ENCODE results near the gene SIRT4. TPM values are rescaled to one million over a fixed set of nuclear protein-coding genes. Genes with fewer than 3 reads are reported as not detected.
A peak's percentile ranks its signal among the peaks of the same experiment; 100 is the strongest.

The SIRT4 gene
- total and polyA plus RNA-seq, 12 donors, result 1.9 to 16.8 (median 4.3) TPM

DNA sequence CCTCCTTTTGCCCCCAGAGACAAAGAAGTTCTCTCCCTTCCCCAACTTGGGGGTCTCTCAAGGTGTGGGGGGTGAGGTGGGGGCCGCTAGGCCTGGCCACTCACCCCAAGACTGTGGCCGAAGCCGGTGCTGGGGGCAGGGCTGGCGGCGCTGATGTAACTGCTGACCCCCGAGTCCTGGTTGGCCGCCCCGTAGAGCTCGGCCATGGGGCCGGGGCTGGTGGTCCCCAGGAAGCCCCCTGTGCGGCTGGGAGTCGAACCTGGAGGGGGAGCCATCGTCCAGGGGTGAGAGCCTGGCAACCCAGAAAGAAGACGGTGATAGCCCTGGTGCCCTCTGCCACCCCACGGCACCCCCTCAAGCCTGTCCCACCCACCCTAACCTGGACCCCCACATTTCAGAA is 43.9 kb downstream of the SIRT4 start:
- 91 to 100% (median 92%) methylated on average over 6 to 15 of the region's 15 CpGs for WGBS, 4 donors
- Histone ChIP-seq H3K27ac (no peak overlapping the region), H3K27me3 (no peaks in the 10 kb centered on the region), H3K36me3 (replicated peaks in 1 of 2) (no peaks in the 10 kb centered on the region), H3K4me3 (no peak overlapping the region), H3K4me1 (replicated peaks in 1 of 2) (peaks cover 0 to 6% of the 10 kb centered on the region in 2 donors), H3K9me3 (replicated peaks in 1 of 3) (no peaks in the 10 kb centered on the region)
- intact Hi-C loops (cut with DNase I), result no loop called here
- no peak for DNase-seq
- TF ChIP-seq, protein P1, sequence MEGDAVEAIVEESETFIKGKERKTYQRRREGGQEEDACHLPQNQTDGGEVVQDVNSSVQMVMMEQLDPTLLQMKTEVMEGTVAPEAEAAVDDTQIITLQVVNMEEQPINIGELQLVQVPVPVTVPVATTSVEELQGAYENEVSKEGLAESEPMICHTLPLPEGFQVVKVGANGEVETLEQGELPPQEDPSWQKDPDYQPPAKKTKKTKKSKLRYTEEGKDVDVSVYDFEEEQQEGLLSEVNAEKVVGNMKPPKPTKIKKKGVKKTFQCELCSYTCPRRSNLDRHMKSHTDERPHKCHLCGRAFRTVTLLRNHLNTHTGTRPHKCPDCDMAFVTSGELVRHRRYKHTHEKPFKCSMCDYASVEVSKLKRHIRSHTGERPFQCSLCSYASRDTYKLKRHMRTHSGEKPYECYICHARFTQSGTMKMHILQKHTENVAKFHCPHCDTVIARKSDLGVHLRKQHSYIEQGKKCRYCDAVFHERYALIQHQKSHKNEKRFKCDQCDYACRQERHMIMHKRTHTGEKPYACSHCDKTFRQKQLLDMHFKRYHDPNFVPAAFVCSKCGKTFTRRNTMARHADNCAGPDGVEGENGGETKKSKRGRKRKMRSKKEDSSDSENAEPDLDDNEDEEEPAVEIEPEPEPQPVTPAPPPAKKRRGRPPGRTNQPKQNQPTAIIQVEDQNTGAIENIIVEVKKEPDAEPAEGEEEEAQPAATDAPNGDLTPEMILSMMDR (IDR thresholded peaks at IDR 0.05), result no peak
- TF ChIP-seq POLR2A (IDR thresholded peaks at IDR 0.05), result no peak

DNA sequence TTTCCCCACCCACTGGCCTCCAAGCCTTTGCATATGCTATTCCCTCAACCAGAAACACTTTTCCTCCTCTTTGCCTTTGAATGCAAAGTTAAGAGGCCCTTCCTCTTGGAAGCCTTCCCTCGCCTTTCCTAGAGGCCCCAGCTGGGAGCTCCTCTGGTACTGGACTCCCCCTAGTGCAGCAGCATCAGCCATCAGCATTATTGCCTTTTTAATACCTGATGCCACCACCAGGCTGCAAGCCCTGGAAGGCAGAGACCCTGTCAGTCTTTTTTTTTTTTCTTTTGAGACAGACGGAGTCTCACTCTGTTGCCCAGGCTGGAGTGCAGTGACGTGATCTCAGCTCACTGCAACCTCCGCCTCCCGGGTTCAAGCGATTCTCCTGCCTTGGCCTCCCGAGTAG is 44.6 kb downstream of the SIRT4 start:
- Histone ChIP-seq H3K36me3 (replicated peaks in 1 of 2) (no peaks in the 10 kb centered on the region), H3K4me3 (no peak overlapping the region), H3K9me3 (replicated peaks in 1 of 3) (no peaks in the 10 kb centered on the region), H3K27ac (no peak overlapping the region), H3K4me1 (replicated peaks in 1 of 2) (peaks cover 0 to 7% of the 10 kb centered on the region in 2 donors), H3K27me3 (no peaks in the 10 kb centered on the region)
- 86 to 97% (median 94%) methylated on average over 5 to 7 of the region's 7 CpGs for WGBS, 4 donors
- DNase-seq, result no peak
- intact Hi-C loops (cut with DNase I), result no loop called here
- TF ChIP-seq, protein P1 (IDR thresholded peaks at IDR 0.05), result no peak
- no peak for TF ChIP-seq POLR2A (IDR thresholded peaks at IDR 0.05)

DNA sequence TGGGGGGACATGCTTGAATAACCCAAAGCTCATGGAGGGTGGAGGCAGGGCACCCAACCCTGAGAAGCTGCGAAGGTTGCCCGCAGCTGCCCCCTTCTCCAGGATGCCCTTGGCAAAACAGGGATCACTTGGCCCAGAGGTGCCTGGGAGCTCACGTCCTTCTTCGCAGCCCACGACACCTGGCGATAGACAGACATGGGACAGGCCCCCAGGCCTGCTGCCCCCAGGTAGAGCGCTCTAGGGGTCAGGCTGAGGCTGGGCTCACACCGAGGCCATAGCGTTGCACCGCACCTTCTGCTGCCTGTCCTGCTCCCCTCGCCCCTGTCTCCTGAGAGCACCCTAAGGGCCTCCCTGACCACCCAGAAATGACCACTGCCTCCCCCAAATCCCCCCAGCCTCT is 45.6 kb downstream of the SIRT4 start:
- intact Hi-C loops (cut with DNase I), result no loop called here
- H3K9me3 ChIP-seq (replicated peaks in 1 of 3), result no peaks in the 10 kb centered on the region
- no peak overlapping the region for H3K27ac ChIP-seq
- DNase-seq, result no peak
- no peaks in the 10 kb centered on the region for H3K27me3 ChIP-seq
- no peaks in the 10 kb centered on the region for H3K36me3 ChIP-seq (replicated peaks in 1 of 2)
- TF ChIP-seq POLR2A (IDR thresholded peaks at IDR 0.05), result no peak
- TF ChIP-seq, protein P1 (IDR thresholded peaks at IDR 0.05), result no peak
- peaks cover 0 to 7% of the 10 kb centered on the region in 2 donors for H3K4me1 ChIP-seq (replicated peaks in 1 of 2)
- WGBS, 4 donors, result 95 to 100% (median 96%) methylated on average over 6 to 11 of the region's 11 CpGs
- no peak overlapping the region for H3K4me3 ChIP-seq

DNA sequence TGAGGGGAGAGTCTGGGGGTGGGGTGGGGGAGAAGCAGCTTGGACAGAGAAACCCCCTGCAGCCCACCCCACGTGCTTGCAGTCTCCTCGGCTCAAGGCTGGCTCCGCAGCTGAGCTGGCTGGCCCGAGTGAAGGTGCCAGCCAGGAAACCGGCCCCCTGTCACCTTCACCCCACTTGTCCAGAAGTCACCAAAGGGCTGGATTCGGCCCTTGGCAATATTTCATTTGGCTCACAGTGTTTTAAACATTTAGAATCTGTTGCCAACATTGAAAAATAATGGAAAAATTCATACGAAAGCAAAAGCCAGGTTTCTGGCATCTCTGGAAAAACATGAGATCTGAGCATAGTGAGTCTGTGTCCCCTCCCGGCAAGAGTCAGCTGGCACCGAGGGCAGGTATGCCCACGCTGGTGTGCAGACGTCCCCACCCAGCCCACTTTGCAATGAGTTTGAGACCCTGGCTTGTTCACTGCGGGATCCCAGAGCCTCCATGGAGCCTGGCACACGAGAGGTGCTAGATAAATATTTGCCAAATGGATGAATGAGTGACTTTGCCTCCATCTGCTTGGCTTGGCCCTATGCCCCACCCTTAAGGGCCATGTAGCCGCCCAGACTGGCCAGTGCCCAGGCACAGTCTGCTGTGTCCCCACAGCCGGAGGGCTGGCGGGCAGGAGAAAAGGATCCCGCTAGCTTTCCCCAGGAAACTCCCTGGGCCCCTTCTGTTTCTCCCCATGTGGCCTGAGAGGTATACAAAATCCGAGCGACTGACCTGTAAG is 48.6 kb downstream of the SIRT4 start:
- 56 to 74% (median 62%) methylated on average over 12 to 19 of the region's 19 CpGs for WGBS, 4 donors
- no peaks in the 10 kb centered on the region for H3K9me3 ChIP-seq (replicated peaks in 1 of 3)
- TF ChIP-seq, protein P1 (IDR thresholded peaks at IDR 0.05), result no peak
- no peak for TF ChIP-seq POLR2A (IDR thresholded peaks at IDR 0.05)
- H3K27ac ChIP-seq, result no peak overlapping the region
- H3K4me3 ChIP-seq, result no peak overlapping the region
- no peaks in the 10 kb centered on the region for H3K36me3 ChIP-seq (replicated peaks in 1 of 2)
- no peaks in the 10 kb centered on the region for H3K27me3 ChIP-seq
- intact Hi-C loops (cut with DNase I), result no loop called here
- DNase-seq, result peak in 2 of 7 donors; percentile 25 to 46
- peaks cover 0 to 7% of the 10 kb centered on the region in 2 donors for H3K4me1 ChIP-seq (replicated peaks in 1 of 2)

Data from adrenal gland (tissue), 12 donors.